Mucosa of gallbladder (tissue), 1 donor: ENCODE measurements around the gene NUP210. TPM values are rescaled to one million over a fixed set of nuclear protein-coding genes. Genes with fewer than 3 reads are reported as not detected.

Source experiments
- DNase-seq: peaks from one replicate; pipeline ENCODE4 v3.0.0-alpha.2; 2020; ENCODE audit warnings: low spot score
- total RNA-seq: library from RNA; stranded (reverse); gene quantifications from one replicate; pipeline ENCODE4 v1.2.1, GENCODE V29; 2021
- donor health status: DM: no; HTN: no; CAD: no.

NUP210 gene
- total RNA-seq, 1 donor from 2014 or later, result 12.1 TPM

GRCh38 chr3:13323822-13324221 lies 96.3 kb downstream of the NUP210 start:
- no peak for DNase-seq

- DNase-seq, result no peak
These were observed 97.8 kb downstream of the NUP210 start for GRCh38 chr3:13322324-13322723.

- DNase-seq, result no peak
These were observed 100.4 kb downstream of the NUP210 start for GRCh38 chr3:13319564-13320220.

DNA sequence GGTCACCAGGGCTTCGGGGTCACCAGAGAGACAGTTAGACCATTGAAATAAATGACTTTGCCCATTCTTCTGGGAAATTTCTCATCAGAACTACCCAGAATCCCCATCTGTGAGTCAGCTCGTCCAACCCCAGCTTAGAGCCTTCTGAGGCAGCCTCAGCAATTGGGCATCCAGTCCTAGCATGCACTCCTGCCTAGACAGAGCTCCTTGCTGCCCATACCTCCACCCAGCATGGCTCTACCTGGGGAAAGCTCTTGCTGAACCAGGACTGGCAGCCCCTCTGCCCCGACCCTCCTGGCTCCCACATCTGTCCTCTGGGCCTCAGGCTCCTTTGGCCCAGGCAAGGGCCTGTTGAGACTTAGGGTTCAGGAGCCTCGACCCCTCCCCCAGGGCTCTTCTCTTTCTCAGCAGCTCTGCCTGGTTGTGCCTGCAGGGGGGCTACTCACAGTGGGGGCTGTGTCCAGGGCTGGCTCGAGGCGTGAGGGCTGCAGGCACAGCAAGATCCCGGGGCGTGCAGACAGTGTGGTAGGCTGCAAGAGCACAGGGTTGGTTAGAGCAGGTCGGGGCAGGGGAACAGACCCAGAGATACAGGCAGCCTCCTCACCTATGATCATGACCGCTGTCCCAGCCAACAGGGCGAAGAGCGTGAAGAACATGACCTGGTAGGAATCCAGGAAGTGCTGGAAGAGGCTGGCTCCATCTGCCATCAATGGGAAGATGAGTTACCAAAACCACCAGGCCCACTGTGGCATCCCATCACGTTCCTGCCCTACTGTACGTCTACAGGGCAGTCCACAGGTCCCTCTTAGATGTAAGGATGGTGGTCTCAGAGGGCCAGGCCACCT lies 101.3 kb downstream of the NUP210 start:
- DNase-seq, result no peak

- no peak for DNase-seq
These were observed 102.4 kb downstream of the NUP210 start for GRCh38 chr3:13317596-13318320.

DNA sequence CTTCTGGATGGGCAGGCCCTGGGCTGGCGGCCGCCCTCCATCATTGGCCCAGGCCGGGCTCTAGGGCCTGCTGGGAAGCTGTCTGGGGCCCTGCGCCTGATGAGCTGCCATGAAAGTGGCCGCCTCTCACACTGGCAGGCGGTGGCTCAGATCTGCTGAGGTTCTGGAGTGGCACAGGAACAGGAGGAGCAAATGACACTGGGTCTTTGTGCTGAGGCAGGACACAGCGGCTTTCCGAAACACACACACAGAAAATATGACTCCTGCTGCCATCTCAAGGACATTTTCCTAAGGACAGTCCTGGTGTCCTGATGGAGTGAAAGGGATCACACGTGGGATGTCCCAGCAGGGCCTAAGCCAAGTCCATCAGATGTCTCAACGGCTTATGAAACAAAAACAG lies 103.5 kb downstream of the NUP210 start:
- no peak for DNase-seq

DNA sequence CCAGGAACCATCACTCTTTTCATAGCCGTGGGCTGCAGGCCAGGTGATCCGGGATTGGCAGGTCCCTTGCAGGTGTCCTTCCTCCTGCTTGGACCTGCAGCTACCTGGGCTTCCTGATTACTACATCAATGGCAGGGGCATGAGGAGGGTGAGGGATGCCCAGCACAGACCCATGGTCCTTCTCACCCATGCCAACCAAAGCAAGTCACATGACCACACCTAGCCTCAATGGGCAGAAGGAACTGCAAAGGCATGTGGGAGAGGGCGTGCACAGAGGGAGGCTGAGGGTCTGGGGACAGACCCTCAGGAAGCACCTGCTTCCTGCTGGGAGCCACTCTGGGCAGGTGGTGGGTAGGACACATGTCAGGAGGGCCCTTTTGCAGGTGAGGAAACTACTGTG lies 105.2 kb downstream of the NUP210 start:
- DNase-seq, result no peak

GRCh38 chr3:13313813-13314212 lies 106.3 kb downstream of the NUP210 start:
- DNase-seq, result no peak

DNA sequence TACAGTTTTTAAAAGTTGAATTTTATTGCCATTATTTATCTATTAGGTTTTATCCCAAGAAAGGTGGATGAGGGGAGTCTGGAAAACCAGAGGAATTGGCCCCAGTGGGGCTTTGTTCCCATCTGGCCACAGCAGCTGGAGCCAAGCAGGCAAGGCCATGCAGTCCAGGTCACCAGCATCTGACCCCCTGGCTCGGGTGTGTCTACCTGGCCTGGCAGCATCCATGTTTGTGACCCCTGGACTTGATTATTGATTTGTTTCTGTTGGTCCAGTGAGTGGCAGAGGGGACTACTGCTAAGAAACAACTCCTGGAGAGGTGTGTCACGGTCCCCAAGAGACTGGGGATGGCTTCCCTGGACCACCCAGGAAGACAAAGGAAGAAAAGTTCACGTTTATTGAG lies 111.1 kb downstream of the NUP210 start:
- DNase-seq, result no peak

GRCh38 chr3:13308380-13308801 lies 111.7 kb downstream of the NUP210 start:
- DNase-seq, result peak; percentile 31

GRCh38 chr3:13307041-13307440 lies 113.1 kb downstream of the NUP210 start:
- DNase-seq, result no peak

DNA sequence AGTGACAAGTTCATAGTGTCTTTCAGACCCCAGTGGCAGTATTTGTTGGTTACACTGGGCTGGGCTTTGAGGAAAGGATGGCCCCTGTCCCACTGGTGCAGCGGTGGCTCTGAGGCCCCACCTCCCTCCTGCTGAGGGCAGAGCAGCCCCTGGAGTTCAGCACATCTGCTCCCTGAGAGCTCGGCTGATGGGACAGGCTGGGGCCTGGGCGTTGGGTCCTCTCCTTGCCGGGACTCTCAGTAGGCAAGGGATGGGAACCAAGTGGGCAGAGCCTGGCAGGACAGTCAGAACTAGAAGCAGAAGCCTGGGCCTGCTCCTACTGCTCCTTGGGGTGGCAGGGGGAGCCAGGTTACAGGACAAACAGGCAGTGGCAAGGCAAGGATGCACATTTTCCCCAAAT lies 114.5 kb downstream of the NUP210 start:
- no peak for DNase-seq

DNA sequence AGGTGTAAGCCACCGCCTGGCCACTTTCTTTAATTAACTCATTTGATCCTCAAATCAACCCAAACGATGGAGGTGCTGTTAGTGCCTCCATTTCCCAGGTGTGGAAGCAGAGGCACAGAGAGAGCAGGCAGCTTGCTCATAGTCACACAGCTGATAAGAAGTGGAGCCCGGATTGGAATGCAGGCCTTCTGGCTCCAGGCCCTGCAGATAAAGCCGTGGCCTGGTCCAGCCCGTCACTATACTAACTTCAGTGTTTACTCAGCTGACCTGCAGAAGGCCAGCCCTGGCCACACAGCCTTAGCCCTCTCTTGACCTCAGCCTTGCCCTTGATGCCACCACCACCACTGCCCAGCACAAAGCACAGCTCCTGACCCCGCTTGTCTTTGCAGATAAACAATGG lies 116.7 kb downstream of the NUP210 start:
- DNase-seq, result no peak

- DNase-seq, result no peak
These were observed 118.7 kb downstream of the NUP210 start for GRCh38 chr3:13301286-13301987.

DNA sequence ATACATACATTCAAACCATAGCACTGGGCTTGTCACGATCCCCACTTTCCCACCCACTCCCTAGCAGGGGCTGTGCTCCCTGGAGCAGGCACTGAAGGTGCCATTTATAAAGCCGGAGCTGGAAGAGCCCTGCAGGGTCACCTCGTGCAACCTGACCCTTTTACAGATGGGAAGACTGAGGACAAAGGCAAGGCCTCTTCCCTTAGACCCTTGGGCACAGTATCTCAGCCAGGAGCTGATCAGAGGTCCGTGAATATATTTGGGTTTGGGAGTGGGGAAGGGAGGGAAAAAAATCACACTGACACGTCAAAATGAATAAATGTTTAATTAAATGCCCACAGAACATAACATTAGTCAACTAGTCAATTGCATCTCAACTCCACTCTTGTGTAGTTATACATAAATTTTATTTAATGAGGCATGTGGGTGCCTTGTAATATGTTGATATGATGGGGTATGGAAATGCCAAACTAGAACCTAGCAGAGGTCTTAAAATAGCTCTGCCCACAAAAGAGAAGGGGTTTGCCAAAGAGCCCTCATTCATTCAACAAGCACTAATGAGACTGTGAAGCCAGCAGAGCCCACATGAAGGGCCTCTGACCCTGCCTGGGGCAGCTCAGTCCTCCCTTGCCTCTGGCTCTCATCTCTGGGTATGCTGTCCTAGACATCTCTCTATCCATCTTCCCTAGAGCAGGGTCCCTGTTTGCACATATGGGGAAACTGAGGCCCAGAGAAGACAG lies 119.4 kb downstream of the NUP210 start:
- DNase-seq, result no peak

GRCh38 chr3:13299531-13300155 lies 120.5 kb downstream of the NUP210 start:
- DNase-seq, result no peak

GRCh38 chr3:13296662-13297061 lies 123.5 kb downstream of the NUP210 start:
- DNase-seq, result no peak

- no peak for DNase-seq
These were observed 125.4 kb downstream of the NUP210 start for GRCh38 chr3:13294442-13295351.

GRCh38 chr3:13292375-13292774 lies 127.7 kb downstream of the NUP210 start:
- DNase-seq, result no peak

- no peak for DNase-seq
These were observed 129.2 kb downstream of the NUP210 start for GRCh38 chr3:13290941-13291340.
